Endometrium (tissue), 2 donors: Measurements from ENCODE around the gene SMO.
"Not testable (repeated sequence)": the region's sequence is repeated elsewhere in the genome, so short reads cannot be mapped to it uniquely, and the experiment has no call there.

Source experiments
- FAIRE-seq: peaks from 2 replicates; lab custom pipeline; 2012; peaks lifted over from hg19 to GRCh38; lab: Jason Lieb, UNC
- donor health status: control.
- donor health status: control.

The SMO gene

GRCh38 chr7:129209067-129209926, 20.9 kb downstream of the SMO start:
- no peak for FAIRE-seq

- FAIRE-seq = no peak
Observed at GRCh38 chr7:129210256-129210988, 22.0 kb downstream of the SMO start.

- no peak for FAIRE-seq
Observed at GRCh38 chr7:129210989-129211312, 22.5 kb downstream of the SMO start.

GRCh38 chr7:129212126-129212525, 23.7 kb downstream of the SMO start:
- FAIRE-seq = no peak

GRCh38 chr7:129212596-129212995, 24.2 kb downstream of the SMO start:
- no peak for FAIRE-seq

- no peak for FAIRE-seq
Observed at GRCh38 chr7:129213828-129214227, 25.4 kb downstream of the SMO start.

GRCh38 chr7:129215691-129216090, 27.3 kb downstream of the SMO start:
- FAIRE-seq = not testable (repeated sequence)

GRCh38 chr7:129216101-129216715, 27.8 kb downstream of the SMO start:
- not testable (repeated sequence) for FAIRE-seq

GRCh38 chr7:129216821-129217416, 28.5 kb downstream of the SMO start:
- FAIRE-seq = not testable (repeated sequence)

GRCh38 chr7:129218514-129219062, 30.2 kb downstream of the SMO start:
- FAIRE-seq = no peak

- not testable (repeated sequence) for FAIRE-seq
Observed at GRCh38 chr7:129219166-129219565, 30.7 kb downstream of the SMO start.

GRCh38 chr7:129222064-129222463, 33.6 kb downstream of the SMO start:
- no peak for FAIRE-seq

GRCh38 chr7:129224251-129225205, 36.1 kb downstream of the SMO start, which contains the start of gene AHCYL2:
AHCYL2 (plus strand) TSS chr7:129225030.
- FAIRE-seq = no peak

- no peak for FAIRE-seq
Observed at GRCh38 chr7:129225206-129225930, 36.9 kb downstream of the SMO start.

GRCh38 chr7:129225931-129226572, 37.6 kb downstream of the SMO start:
- FAIRE-seq = no peak

GRCh38 chr7:129227646-129228578, 39.5 kb downstream of the SMO start:
- no peak for FAIRE-seq

- no peak for FAIRE-seq
Observed at GRCh38 chr7:129228633-129229032, 40.2 kb downstream of the SMO start.

- no peak for FAIRE-seq
Observed at GRCh38 chr7:129231666-129232065, 43.2 kb downstream of the SMO start.

- no peak for FAIRE-seq
Observed at GRCh38 chr7:129238546-129238945, 50.1 kb downstream of the SMO start.
